Amniotic epithelial cell (primary cell): ENCODE results near the gene FAM171A1.

Source experiments
- DNase-seq: peaks from one replicate; pipeline ENCODE4 v3.0.0-alpha.2; 2010; ENCODE audit warnings: low read depth

The FAM171A1 gene

GRCh38 chr10:15168291-15168785 lies 202.8 kb downstream of the FAM171A1 start, which contains the start of gene NMT2:
Gene NMT2 (minus strand): TSS chr10:15168693. CDS start chr10:15168612, 81 bp downstream.
- no peak for DNase-seq

DNA sequence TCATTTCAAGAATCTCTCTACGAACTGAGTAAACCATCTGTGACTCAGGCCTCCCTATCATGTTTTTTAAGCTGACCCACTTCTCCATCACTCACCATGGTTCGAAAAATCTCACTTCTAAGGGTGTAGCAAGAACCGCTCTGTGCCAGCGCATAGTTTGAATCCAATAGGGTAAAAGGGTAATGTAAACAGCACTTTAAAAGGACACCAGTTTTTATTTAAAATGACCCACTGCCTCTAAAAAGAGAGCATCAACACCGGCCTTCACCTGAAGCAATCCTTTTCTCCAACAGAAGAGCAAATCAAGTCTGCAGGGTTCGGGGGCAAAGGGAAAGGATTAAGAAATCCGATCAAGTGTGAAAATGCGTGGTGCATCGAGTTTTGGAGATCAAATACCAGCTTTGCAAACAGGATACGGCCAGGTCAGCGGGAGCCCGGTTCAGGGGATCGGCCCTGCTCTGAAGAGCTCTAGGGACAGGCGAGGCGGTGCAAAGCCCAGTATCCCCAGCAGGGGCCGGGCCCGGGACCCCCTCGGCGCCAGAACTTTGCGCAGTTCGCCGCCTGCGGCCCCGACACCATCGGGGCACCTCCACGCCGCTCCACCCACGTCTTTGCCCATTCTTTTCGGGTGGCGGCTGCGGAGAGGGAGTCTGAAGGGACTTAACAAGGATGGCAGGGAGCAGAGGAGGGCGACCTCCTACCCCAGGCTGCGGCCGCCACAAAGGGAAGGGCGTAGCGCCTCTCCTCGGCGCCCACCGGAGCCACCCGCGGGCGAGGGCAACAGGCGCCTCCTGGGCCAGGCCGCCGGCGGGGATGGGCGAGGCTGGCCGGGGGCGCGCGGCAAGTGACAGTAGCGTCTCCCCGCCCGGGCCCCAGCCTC lies 203.4 kb downstream of the FAM171A1 start:
- DNase-seq = peak; percentile 71

DNA sequence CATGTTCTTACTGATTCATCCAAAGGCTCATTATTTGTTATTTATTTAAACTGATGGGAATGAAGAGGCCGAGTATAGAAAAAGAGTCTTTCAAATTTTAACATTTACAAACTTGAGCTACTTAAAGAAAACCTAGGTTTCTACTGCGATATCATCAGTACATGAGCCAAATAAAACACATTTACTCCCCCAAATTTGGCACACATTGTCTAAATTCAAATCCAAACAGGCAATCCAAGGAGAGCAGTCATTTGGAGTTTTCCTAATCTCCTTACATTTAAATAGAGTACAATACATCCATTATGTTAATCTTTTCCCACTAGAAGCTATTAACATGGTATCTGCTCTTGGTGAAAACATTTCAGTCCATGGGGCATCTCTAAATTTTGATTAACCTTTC lies 204.8 kb downstream of the FAM171A1 start:
- no peak for DNase-seq

DNA sequence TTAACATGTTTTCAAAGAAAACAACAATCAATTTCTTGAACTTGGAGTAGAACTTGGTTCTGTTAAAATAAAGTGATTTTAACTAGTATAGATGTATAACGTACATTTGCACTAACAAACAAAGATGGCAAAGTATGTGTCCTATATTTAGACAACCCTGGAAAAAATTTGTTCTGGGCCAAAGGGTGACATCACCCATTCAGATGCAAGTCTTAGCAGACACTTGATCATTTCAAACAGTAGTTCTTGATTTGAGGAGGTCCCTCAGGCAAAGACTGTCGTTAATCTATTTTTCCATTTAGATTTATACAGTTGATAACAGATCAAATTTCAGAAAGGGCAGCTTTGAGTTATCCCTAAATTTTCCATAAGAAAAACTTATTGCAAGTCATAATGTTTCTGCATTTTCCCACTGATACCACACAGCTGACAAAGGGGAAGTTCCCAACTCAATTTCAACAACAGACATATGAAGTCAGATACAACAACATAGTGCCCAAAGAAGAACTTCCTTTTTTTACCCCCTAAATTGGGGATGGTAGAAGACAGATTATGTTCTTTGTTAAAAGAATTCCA lies 207.7 kb downstream of the FAM171A1 start:
- no peak for DNase-seq
